Measurements from ENCODE around the gene WDR26. TPM values are rescaled to one million over a fixed set of nuclear protein-coding genes. Genes with fewer than 3 reads are reported as not detected.

WDR26 gene
- total RNA-seq, 4 donors from 2014 or later: 45.9 to 76.9 (median 65.7) TPM

- Histone ChIP-seq H3K4me1 (no peaks in the 10 kb centered on the region), H3K4me3 (no peak overlapping the region), H3K27ac (peak overlapping the region; percentile 7 to 91), H3K27me3 (no peaks in the 10 kb centered on the region), H3K9me3 (no peaks in the 10 kb centered on the region), H3K36me3 (no peaks in the 10 kb centered on the region)
- intact Hi-C loops (cut with DNase I; ENCODE audit: low total_unique reads): no loop called here
- TF ChIP-seq CTCF (IDR thresholded peaks at IDR 0.05) (no peak), POLR2A (IDR thresholded peaks at IDR 0.05) (no peak)
- DNase-seq: no peak
Observed at GRCh38 chr1:224457782-224458144, 23.2 kb upstream of the WDR26 start.

- peak overlapping the region; percentile 76 to 91 for H3K27ac ChIP-seq
- H3K4me3 ChIP-seq: no peak overlapping the region
- intact Hi-C loops (cut with DNase I; ENCODE audit: low total_unique reads): no loop called here
- H3K36me3 ChIP-seq: no peaks in the 10 kb centered on the region
- H3K9me3 ChIP-seq: no peaks in the 10 kb centered on the region
- H3K4me1 ChIP-seq: no peaks in the 10 kb centered on the region
- H3K27me3 ChIP-seq: no peaks in the 10 kb centered on the region
- DNase-seq: no peak
- no peak for TF ChIP-seq CTCF (IDR thresholded peaks at IDR 0.05)
- no peak for TF ChIP-seq POLR2A (IDR thresholded peaks at IDR 0.05)
Observed at GRCh38 chr1:224456637-224456953, 22.0 kb upstream of the WDR26 start.

- no peak for TF ChIP-seq CTCF (IDR thresholded peaks at IDR 0.05)
- TF ChIP-seq POLR2A (IDR thresholded peaks at IDR 0.05): no peak
- H3K27ac ChIP-seq: no peak overlapping the region
- H3K4me3 ChIP-seq: no peak overlapping the region
- no peaks in the 10 kb centered on the region for H3K27me3 ChIP-seq
- no peak for DNase-seq
- H3K4me1 ChIP-seq: no peaks in the 10 kb centered on the region
- no peaks in the 10 kb centered on the region for H3K9me3 ChIP-seq
- H3K36me3 ChIP-seq: no peaks in the 10 kb centered on the region
- intact Hi-C loops (cut with DNase I; ENCODE audit: low total_unique reads): no loop called here
Observed at GRCh38 chr1:224454402-224455055, 19.9 kb upstream of the WDR26 start.

GRCh38 chr1:224450561-224451350, 16.2 kb upstream of the WDR26 start:
- TF ChIP-seq CTCF (IDR thresholded peaks at IDR 0.05) (no peak), POLR2A (IDR thresholded peaks at IDR 0.05) (no peak)
- no peaks in the 10 kb centered on the region for H3K36me3 ChIP-seq
- no peaks in the 10 kb centered on the region for H3K9me3 ChIP-seq
- H3K27ac ChIP-seq: no peak overlapping the region
- H3K4me3 ChIP-seq: no peak overlapping the region
- H3K4me1 ChIP-seq: no peaks in the 10 kb centered on the region
- no peak for DNase-seq
- intact Hi-C loops (cut with DNase I; ENCODE audit: low total_unique reads): no loop called here
- H3K27me3 ChIP-seq: no peaks in the 10 kb centered on the region

- DNase-seq: no peak
- H3K27ac ChIP-seq: no peak overlapping the region
- H3K4me1 ChIP-seq: no peaks in the 10 kb centered on the region
- no peak overlapping the region for H3K4me3 ChIP-seq
- no peaks in the 10 kb centered on the region for H3K27me3 ChIP-seq
- H3K36me3 ChIP-seq: no peaks in the 10 kb centered on the region
- no peak for TF ChIP-seq CTCF (IDR thresholded peaks at IDR 0.05)
- no peak for TF ChIP-seq POLR2A (IDR thresholded peaks at IDR 0.05)
- intact Hi-C loops (cut with DNase I; ENCODE audit: low total_unique reads): no loop called here
- H3K9me3 ChIP-seq: no peaks in the 10 kb centered on the region
Observed at GRCh38 chr1:224450159-224450558, 15.6 kb upstream of the WDR26 start.
